HG03460 (cell line): Measurements from ENCODE around the gene ASTE1.
"Not testable (repeated sequence)": the region's sequence is repeated elsewhere in the genome, so short reads cannot be mapped to it uniquely, and the experiment has no call there.

Source experiments
- ATAC-seq: cut with Tn5 transposase; IDR thresholded peaks from one replicate; pipeline ENCODE4 v1.9.1; 2021; ENCODE audit not compliant: unreplicated experiment

The ASTE1 gene

GRCh38 chr3:131018970-131019369 lies 7.7 kb downstream of the ASTE1 start:
- no peak for ATAC-seq

GRCh38 chr3:131009698-131010097 lies 16.9 kb downstream of the ASTE1 start:
- ATAC-seq = no peak

GRCh38 chr3:131008326-131008725 lies 18.3 kb downstream of the ASTE1 start:
- no peak for ATAC-seq

- ATAC-seq = no peak
Measured at GRCh38 chr3:131007782-131008181, 18.8 kb downstream of the ASTE1 start.

- ATAC-seq = no peak
Measured at GRCh38 chr3:131007256-131007655, 19.4 kb downstream of the ASTE1 start.

- ATAC-seq = no peak
Measured at GRCh38 chr3:131004603-131005002, 22.0 kb downstream of the ASTE1 start.

- no peak for ATAC-seq
Measured at GRCh38 chr3:131001071-131001470, 25.6 kb downstream of the ASTE1 start.

GRCh38 chr3:130997289-130997688 lies 29.3 kb downstream of the ASTE1 start:
- no peak for ATAC-seq

GRCh38 chr3:130992344-130992743 lies 34.3 kb downstream of the ASTE1 start:
- ATAC-seq = no peak

- ATAC-seq = no peak
Measured at GRCh38 chr3:130991126-130991525, 35.5 kb downstream of the ASTE1 start.

- no peak for ATAC-seq
Measured at GRCh38 chr3:130990282-130990681, 36.3 kb downstream of the ASTE1 start.

GRCh38 chr3:130981469-130981868 lies 45.2 kb downstream of the ASTE1 start:
- ATAC-seq = no peak

GRCh38 chr3:130979117-130979516 lies 47.5 kb downstream of the ASTE1 start:
- ATAC-seq = no peak

- ATAC-seq = no peak
Measured at GRCh38 chr3:130976706-130977105, 49.9 kb downstream of the ASTE1 start.

GRCh38 chr3:130975251-130975650 lies 51.4 kb downstream of the ASTE1 start:
- ATAC-seq = no peak

- ATAC-seq = no peak
Measured at GRCh38 chr3:130974201-130974600, 52.4 kb downstream of the ASTE1 start.

GRCh38 chr3:130973406-130973805 lies 53.2 kb downstream of the ASTE1 start:
- ATAC-seq = no peak

GRCh38 chr3:130972592-130972991 lies 54.0 kb downstream of the ASTE1 start:
- not testable (repeated sequence) for ATAC-seq

- no peak for ATAC-seq
Measured at GRCh38 chr3:130971208-130971607, 55.4 kb downstream of the ASTE1 start.

GRCh38 chr3:130969621-130970020 lies 57.0 kb downstream of the ASTE1 start:
- no peak for ATAC-seq

- ATAC-seq = no peak
Measured at GRCh38 chr3:130968221-130968620, 58.4 kb downstream of the ASTE1 start.

- ATAC-seq = no peak
Measured at GRCh38 chr3:130967281-130967680, 59.3 kb downstream of the ASTE1 start.

- no peak for ATAC-seq
Measured at GRCh38 chr3:130963878-130964277, 62.7 kb downstream of the ASTE1 start.
